Endothelial cell of umbilical vein (primary cell): ENCODE results near the gene TSTD2. TPM values are rescaled to one million over a fixed set of nuclear protein-coding genes. Genes with fewer than 3 reads are reported as not detected.

Source experiments
- BruUV-seq: library from RNA; stranded (reverse); fragments of 400-500 nt; replicated peaks from 2 replicates; lab custom pipeline; 2021; lab: Mats Ljungman, UMichigan
- CTCF ChIA-PET: fragments of 300-600, 350-600 bp; sonication (Branson Sonifier 250); formaldehyde crosslinking; loops from one replicate; lab custom pipeline; 2021; ENCODE audit warnings: antibody characterized with exemption, inconsistent platforms; lab: Charles Lee
- POLR2A ChIA-PET: fragments of 300-600, 350-600 bp; sonication (Branson Sonifier 250); formaldehyde crosslinking; loops from one replicate; lab custom pipeline; 2021; ENCODE audit warnings: antibody characterized with exemption, inconsistent platforms; lab: Charles Lee
- DNase-seq: peaks from one replicate; pipeline ENCODE4 v3.0.0-alpha.2; 2011; ENCODE audit warnings: low read depth, low spot score
- FAIRE-seq: peaks from 2 replicates; lab custom pipeline; 2011; peaks lifted over from hg19 to GRCh38; lab: Jason Lieb, UNC
- H2AFZ ChIP-seq: 2 replicates; pipeline ENCODE4 v1.6.0; 2012; ENCODE audit warnings: low read depth, low read length, control low read depth, inconsistent platforms
- H3K27ac ChIP-seq: 2 replicates; pipeline ENCODE4 v1.5.1; 2011; ENCODE audit warnings: low read depth, mild to moderate bottlenecking, control low read depth, low read length, moderate library complexity; ENCODE audit not compliant: insufficient read depth
- H3K27me3 ChIP-seq, 2 experiments: 2 replicates each; pipeline versions ENCODE4 v1.6.0 to v1.6.1; 2011; ENCODE audit warnings: low read length in 2 of 2, mixed read lengths in 1 of 2; ENCODE audit not compliant: control insufficient read depth in 2 of 2, insufficient read depth in 2 of 2
- H3K36me3 ChIP-seq, 2 experiments: 2 replicates in 1 of 2; 3 replicates in 1 of 2; pipeline ENCODE4 v1.5.1; 2011; ENCODE audit warnings: low read length in 2 of 2, mild to moderate bottlenecking in 1 of 2, moderate library complexity in 1 of 2; ENCODE audit not compliant: control insufficient read depth in 2 of 2, insufficient read depth in 2 of 2; ENCODE audit errors: extremely low read depth in 1 of 2
- H3K4me1 ChIP-seq: 3 replicates; pipeline ENCODE4 v1.5.1; 2011; ENCODE audit warnings: mild to moderate bottlenecking, low read length; ENCODE audit not compliant: control insufficient read depth, insufficient read depth; ENCODE audit errors: extremely low read depth
- H3K4me2 ChIP-seq: 2 replicates; pipeline ENCODE4 v1.6.1; 2011; ENCODE audit warnings: low read length, control low read depth, mixed read lengths; ENCODE audit not compliant: insufficient read depth
- H3K4me3 ChIP-seq, 3 experiments: fragments of 200-600 bp in 1 of 3; sonication (generic), shearing (Covaris generic) in 1 of 3; replicated peaks in 1 of 3; 2 replicates each; pipeline ENCODE4 v1.5.1; 2011 to 2016; ENCODE audit warnings: control low read depth in 3 of 3, low read length in 3 of 3, mild to moderate bottlenecking in 2 of 3, inconsistent platforms in 1 of 3, low read depth in 1 of 3, moderate library complexity in 1 of 3; ENCODE audit not compliant: insufficient read depth in 1 of 3
- H3K79me2 ChIP-seq: 2 replicates; pipeline ENCODE4 v1.6.0; 2012; ENCODE audit warnings: low read length, inconsistent platforms; ENCODE audit not compliant: control insufficient read depth, insufficient read depth
- H3K9ac ChIP-seq: replicated peaks from 2 replicates; pipeline ENCODE3; 2011; ENCODE audit warnings: low read length, control low read depth; ENCODE audit not compliant: insufficient read depth; ENCODE audit errors: extremely low read depth
- H3K9me1 ChIP-seq: replicated peaks from 3 replicates; pipeline ENCODE4 v1.6.0; 2011; ENCODE audit warnings: mild to moderate bottlenecking, low read length; ENCODE audit not compliant: control insufficient read depth, insufficient read depth; ENCODE audit errors: extremely low read depth
- H3K9me3 ChIP-seq: replicated peaks from 2 replicates; pipeline ENCODE4 v1.5.1; 2012; ENCODE audit warnings: low read length, inconsistent platforms; ENCODE audit not compliant: control insufficient read depth, insufficient read depth
- H4K20me1 ChIP-seq: replicated peaks from 2 replicates; pipeline ENCODE3; 2011; ENCODE audit warnings: mild to moderate bottlenecking, low read length; ENCODE audit not compliant: control insufficient read depth, insufficient read depth; ENCODE audit errors: extremely low read depth
- CTCF ChIP-seq, 2 donors: IDR thresholded peaks; 1 replicate in 1 of 2; 2 replicates in 1 of 2; pipeline ENCODE4 v1.5.1; 2011; ENCODE audit warnings: low read length in 2 of 2, mild to moderate bottlenecking in 2 of 2, moderate library complexity in 2 of 2, control low read depth in 1 of 2, inconsistent platforms in 1 of 2, low read depth in 1 of 2; ENCODE audit not compliant: insufficient read depth in 1 of 2; ENCODE audit errors: extremely low read depth in 1 of 2
- EZH2 ChIP-seq: IDR thresholded peaks from 2 replicates; pipeline ENCODE4 v1.6.1; 2012; ENCODE audit warnings: borderline replicate concordance, low read depth, mild to moderate bottlenecking, moderate library complexity, low read length, inconsistent platforms; ENCODE audit not compliant: severe bottlenecking
- FOS ChIP-seq: IDR thresholded peaks from 2 replicates; pipeline ENCODE4 v1.6.1; 2011; ENCODE audit warnings: mild to moderate bottlenecking, low read length, moderate library complexity, borderline replicate concordance; ENCODE audit not compliant: insufficient read depth
- GATA2 ChIP-seq: IDR thresholded peaks from 2 replicates; pipeline ENCODE4 v1.7.0; 2011; ENCODE audit warnings: low read depth, mild to moderate bottlenecking, moderate library complexity, mixed read lengths, low read length; ENCODE audit not compliant: insufficient read length, insufficient read depth
- JUN ChIP-seq: IDR thresholded peaks from 2 replicates; pipeline ENCODE4 v1.6.1; 2011; ENCODE audit warnings: borderline replicate concordance, low read depth; ENCODE audit not compliant: insufficient read length, insufficient read depth
- MAX ChIP-seq: IDR thresholded peaks from 2 replicates; pipeline ENCODE4 v1.6.1; 2011; ENCODE audit not compliant: insufficient read depth, insufficient read length
- MYC ChIP-seq: IDR thresholded peaks from one replicate; pipeline ENCODE4 v1.6.1; 2011; ENCODE audit warnings: mild to moderate bottlenecking, low read depth, low read length
- POLR2A ChIP-seq: IDR thresholded peaks from 2 replicates; pipeline ENCODE4 v1.6.1; 2012; ENCODE audit warnings: low read depth, mild to moderate bottlenecking, control low read depth, low read length
- POLR2AphosphoS5 ChIP-seq: IDR thresholded peaks from 2 replicates; pipeline ENCODE4 v1.6.1; 2012; ENCODE audit warnings: low read depth, mild to moderate bottlenecking, control low read depth, low read length, moderate library complexity; ENCODE audit not compliant: insufficient read depth
- dilution Hi-C: fragments of 300-500 bp; cut with MboI; formaldehyde crosslinking; loops from one replicate; pipeline ENCODE4 v1.15.0; 2019; ENCODE audit warnings: low sequenced_read_pairs; ENCODE audit not compliant: extremely low pct_ligation_motif_present
- intact Hi-C: fragments of 100-400 bp; cut with micrococcal nuclease; formaldehyde crosslinking; loops from one replicate; pipeline ENCODE4 v1.10.0; 2022
- polyA plus RNA-seq, 4 experiments: library from polyadenylated mRNA; depleted of rRNA in 3 of 4; stranded (reverse) in 3 of 4; unstranded in 1 of 4; fragments of >200 nt; gene quantifications; 2 replicates each; pipeline versions ENCODE4 v1.2.1 to v1.2.3, GENCODE V29; 2011 to 2012; ENCODE audit warnings: missing spikeins in 1 of 4
- total RNA-seq: library from RNA; stranded (reverse); gene quantifications from 2 replicates; pipeline ENCODE4 v1.2.3, GENCODE V29; 2021

The TSTD2 gene
- total and polyA plus RNA-seq, 2 donors (not counting 3 experiments of a cell fraction or from before 2014, with no cell fraction given), result 13.7 to 15.9 TPM

- ChIA-PET CTCF (interaction anchor here (1.0 to 1.4 kb wide), 2 partner anchors 10 to 36 kb away, joined by 3 read pairs; no protein-coding TSS in a partner anchor), POLR2A (no interaction called here)
- H3K4me1 ChIP-seq, result no peaks in the 10 kb centered on the region
Observed at GRCh38 chr9:97579914-97580313, 53.3 kb downstream of the TSTD2 start.

More at GRCh38 chr9:97579914-97580313, 53.3 kb downstream of the TSTD2 start:
- Histone ChIP-seq H3K79me2 (no peaks in the 10 kb centered on the region), H3K36me3 (no peaks in the 10 kb centered on the region), H4K20me1 (no peaks in the 10 kb centered on the region), H2AFZ (no peak overlapping the region), H3K27ac (no peak overlapping the region), H3K27me3 (peaks cover 0 to 4% of the 10 kb centered on the region in 2 experiments), H3K4me3 (no peak overlapping the region), H3K9me1 (no peaks in the 10 kb centered on the region), H3K9me3 (no peaks in the 10 kb centered on the region), H3K4me2 (no peak overlapping the region), H3K9ac (no peak overlapping the region)
- no peak for FAIRE-seq
- intact Hi-C loops (loop anchor here (5.0 kb wide), 1 partner anchor 207 kb away; no protein-coding TSS in a partner anchor), dilution Hi-C loops (no loop called here)
- DNase-seq, result no peak
- no peak for TF ChIP-seq CTCF (IDR thresholded peaks at IDR 0.05; ENCODE audit: extremely low read depth in 1 of 2, insufficient read depth in 1 of 2, low read depth in 1 of 2, low read length in 2 of 2)
- TF ChIP-seq POLR2AphosphoS5, result no peak
- TF ChIP-seq JUN, result no peak
- TF ChIP-seq POLR2A, result no peak
- no peak for TF ChIP-seq GATA2
- TF ChIP-seq MAX, result no peak
- TF ChIP-seq MYC, result no peak
- TF ChIP-seq EZH2, result no peak
- no peak for TF ChIP-seq FOS
- no TSS peak for BruUV-seq
